ENCODE results near the gene HYAL2.
A peak's percentile ranks its signal among the peaks of the same experiment; 100 is the strongest.

HYAL2 gene

DNA sequence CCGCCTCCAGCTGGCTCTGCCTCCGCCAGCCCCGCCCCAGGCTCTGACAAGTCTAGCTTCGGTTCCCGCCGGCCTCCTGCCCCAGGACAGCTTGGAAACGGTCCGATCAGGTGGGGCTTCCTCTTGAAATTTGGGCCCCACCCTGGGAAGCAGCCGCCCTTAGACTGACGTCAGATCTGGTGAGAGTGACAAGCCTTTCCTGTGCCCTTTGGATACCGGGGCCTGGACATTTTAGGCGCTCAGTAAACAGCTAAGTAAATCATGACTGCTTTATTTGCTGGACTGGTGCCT lies 23.0 kb downstream of the HYAL2 start:
- FAIRE-seq (no peak), DNase-seq (ENCODE audit: insufficient read length, low spot score) (peak; percentile 93)
- peak; percentile 29; the same call in 1 of the 2 replicates for TF ChIP-seq POLR2A (IDR thresholded peaks at IDR 0.05; ENCODE audit: low read depth, low read length)

DNA sequence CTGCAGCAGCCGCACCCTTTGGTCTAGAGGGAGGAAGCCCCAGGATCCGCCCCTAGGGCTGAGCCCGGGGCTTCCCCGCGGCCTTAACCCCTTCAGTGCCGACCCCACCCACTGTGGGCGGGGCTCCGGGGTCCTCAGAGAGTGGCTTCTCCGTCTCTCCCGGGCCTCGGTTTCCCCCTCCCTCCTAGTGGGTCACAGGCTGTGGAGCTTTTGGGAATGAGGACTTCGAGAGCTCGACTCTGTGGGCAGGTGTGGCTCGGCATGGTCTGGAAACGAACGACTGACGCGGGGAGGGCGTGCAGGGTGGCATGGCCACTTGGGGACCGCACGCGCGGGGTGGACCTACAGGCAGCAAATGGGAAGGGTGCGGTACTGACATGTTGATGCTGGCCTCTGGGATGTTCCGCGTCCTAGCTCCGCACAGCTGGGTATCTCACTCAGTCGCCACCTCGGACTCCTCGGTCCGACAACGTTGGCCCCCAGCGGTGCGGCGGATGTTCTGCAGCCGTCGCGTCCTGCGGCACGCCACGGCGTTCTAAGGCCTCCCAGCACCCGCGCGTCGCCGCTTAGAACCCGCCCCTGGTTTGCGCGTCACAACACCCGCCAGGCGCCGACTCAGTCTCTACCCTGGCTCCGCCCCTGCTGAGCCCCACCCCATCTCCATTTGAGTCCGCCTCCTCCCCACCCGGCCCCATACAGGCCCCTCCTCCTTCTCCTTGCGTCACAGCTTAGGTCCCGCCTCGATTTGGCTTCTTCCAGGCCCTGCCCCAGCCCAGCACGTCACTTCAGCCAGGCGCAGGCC lies 23.5 kb downstream of the HYAL2 start, which contains the start of the genes HYAL3 and NAA80:
HYAL3 (minus strand) TSS at position 570 of the 802 bp plus-strand sequence. CDS start 3,803 bp downstream, outside the sequence.
NAA80 (minus strand) TSS at position 570 of the 802 bp plus-strand sequence. CDS start 1,942 bp downstream, outside the sequence.
- peak; percentile 93 for DNase-seq (ENCODE audit: insufficient read length, low spot score)
- FAIRE-seq, result peak; percentile 67
- TF ChIP-seq POLR2A (IDR thresholded peaks at IDR 0.05; ENCODE audit: low read depth, low read length), result peak; percentile 95

GRCh38 chr3:50297896-50298725 lies 24.4 kb downstream of the HYAL2 start:
- no peak for TF ChIP-seq POLR2A (IDR thresholded peaks at IDR 0.05; ENCODE audit: low read depth, low read length)
- no peak for FAIRE-seq
- no peak for DNase-seq (ENCODE audit: insufficient read length, low spot score)

DNA sequence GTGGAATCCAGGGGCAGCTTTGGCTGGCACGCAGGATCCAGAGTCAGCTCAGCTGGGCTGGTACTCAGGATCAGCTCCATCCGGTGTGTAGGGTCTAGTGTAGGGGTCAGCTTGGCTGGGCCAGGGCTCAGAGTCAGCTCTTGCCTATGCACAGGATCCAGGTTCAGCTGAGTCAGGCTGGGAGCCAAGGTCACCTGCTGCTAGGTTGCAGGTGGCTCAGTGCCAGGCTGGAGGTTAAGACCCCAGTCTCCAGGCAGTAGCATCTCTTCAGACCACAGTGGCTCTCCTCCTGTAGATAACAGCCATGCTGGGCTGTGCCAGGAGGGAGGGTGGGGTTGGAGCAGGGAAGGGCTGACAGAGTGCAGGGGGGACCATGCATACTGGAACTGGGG lies 25.2 kb downstream of the HYAL2 start:
- no peak for DNase-seq (ENCODE audit: insufficient read length, low spot score)
- FAIRE-seq, result no peak
- TF ChIP-seq POLR2A (IDR thresholded peaks at IDR 0.05; ENCODE audit: low read depth, low read length), result no peak

- no peak for TF ChIP-seq POLR2A (IDR thresholded peaks at IDR 0.05; ENCODE audit: low read depth, low read length)
- DNase-seq (ENCODE audit: insufficient read length, low spot score), result no peak
- no peak for FAIRE-seq
These were observed 25.7 kb downstream of the HYAL2 start for GRCh38 chr3:50296721-50297383.

- FAIRE-seq (no peak), DNase-seq (ENCODE audit: insufficient read length, low spot score) (no peak)
- TF ChIP-seq POLR2A (IDR thresholded peaks at IDR 0.05; ENCODE audit: low read depth, low read length), result no peak
These were observed 26.8 kb downstream of the HYAL2 start for GRCh38 chr3:50295553-50296431.

DNA sequence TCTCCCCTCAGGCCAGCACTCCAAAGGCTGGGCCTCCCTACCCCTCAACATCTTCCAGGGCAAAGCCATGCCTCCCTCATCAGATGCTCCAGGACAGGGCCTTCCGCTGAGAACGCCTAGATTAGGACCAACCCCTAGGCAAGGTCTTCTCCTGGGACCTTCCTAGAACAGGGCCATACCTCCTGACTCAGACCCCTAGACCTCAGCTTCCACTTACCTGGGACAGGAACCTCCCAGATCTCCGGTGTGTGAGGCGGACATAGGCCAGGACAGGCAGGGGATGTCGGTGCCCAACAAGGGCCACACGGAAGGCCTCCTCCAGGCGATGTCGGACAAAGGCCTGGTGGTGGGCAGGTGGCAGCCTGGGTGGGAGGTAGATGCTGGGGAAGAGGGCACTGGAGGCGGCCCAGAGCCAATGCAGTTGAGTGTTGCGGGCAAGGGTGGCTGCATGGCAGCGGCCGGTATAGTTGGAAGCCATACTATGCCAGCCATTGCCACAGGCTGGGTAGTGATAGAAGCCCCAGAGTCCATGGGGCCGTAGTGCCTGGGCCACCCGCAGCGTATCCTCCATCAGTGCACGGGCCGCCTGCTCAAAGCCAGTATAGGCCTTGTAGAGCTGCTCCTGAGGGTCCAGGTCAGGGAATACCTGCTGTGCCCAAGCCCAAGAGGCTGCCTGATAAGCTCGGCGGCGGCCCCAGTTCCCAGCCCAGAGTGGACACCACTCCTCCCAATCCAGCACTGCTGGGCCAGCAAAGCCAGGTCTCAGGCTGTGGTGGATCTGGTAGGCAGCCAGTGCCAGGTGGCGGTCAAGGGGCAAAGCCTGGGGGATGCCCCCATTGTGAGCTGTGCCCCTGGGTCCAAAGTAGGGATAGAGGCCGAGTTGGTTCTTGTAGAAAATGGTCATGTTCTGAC lies 27.8 kb downstream of the HYAL2 start:
- TF ChIP-seq POLR2A (IDR thresholded peaks at IDR 0.05; ENCODE audit: low read depth, low read length), result no peak
- DNase-seq (ENCODE audit: insufficient read length, low spot score) (no peak), FAIRE-seq (no peak)

- FAIRE-seq, result no peak
- TF ChIP-seq POLR2A (IDR thresholded peaks at IDR 0.05; ENCODE audit: low read depth, low read length), result no peak
- DNase-seq (ENCODE audit: insufficient read length, low spot score), result no peak
These were observed 28.5 kb downstream of the HYAL2 start for GRCh38 chr3:50294089-50294488.

- FAIRE-seq (no peak), DNase-seq (ENCODE audit: insufficient read length, low spot score) (no peak)
- no peak for TF ChIP-seq POLR2A (IDR thresholded peaks at IDR 0.05; ENCODE audit: low read depth, low read length)
These were observed 29.3 kb downstream of the HYAL2 start for GRCh38 chr3:50293079-50293801.

GRCh38 chr3:50292159-50293078 lies 30.1 kb downstream of the HYAL2 start, which contains the start of gene IFRD2:
Gene IFRD2 (minus strand): TSS chr3:50292429. CDS start chr3:50292274, 155 bp downstream.
- FAIRE-seq (peak; percentile 78), DNase-seq (ENCODE audit: insufficient read length, low spot score) (peak; percentile 95)
- peak; percentile 64 for TF ChIP-seq POLR2A (IDR thresholded peaks at IDR 0.05; ENCODE audit: low read depth, low read length)

All from H54 (cell line).